Mesothelial cell of epicardium (in vitro differentiated cells): ENCODE measurements around the gene SBK1. TPM values are rescaled to one million over a fixed set of nuclear protein-coding genes. Genes with fewer than 3 reads are reported as not detected.

Experiments used
- DNase-seq, 2 experiments: peaks; one replicate each; pipeline ENCODE4 v3.0.0; 2021; ENCODE audit warnings: low spot score in 2 of 2; ENCODE audit not compliant: unreplicated experiment in 2 of 2
- H3K27ac Mint-ChIP-seq: 2 replicates; pipeline ENCODE4 v1.8.0; 2021; ENCODE audit warnings: mixed read lengths
- H3K27me3 Mint-ChIP-seq: 2 replicates; pipeline ENCODE4 v1.8.0; 2021; ENCODE audit warnings: low read depth, mixed read lengths
- H3K36me3 Mint-ChIP-seq: 2 replicates; pipeline ENCODE4 v1.8.0; 2021; ENCODE audit warnings: mixed read lengths
- H3K4me1 Mint-ChIP-seq: 2 replicates; pipeline ENCODE4 v1.8.0; 2021; ENCODE audit warnings: mixed read lengths
- H3K4me3 Mint-ChIP-seq: 2 replicates; pipeline ENCODE4 v1.8.0; 2021; ENCODE audit warnings: mild to moderate bottlenecking, moderate library complexity, mixed read lengths
- H3K9me3 Mint-ChIP-seq: 2 replicates; pipeline ENCODE4 v1.8.0; 2021; ENCODE audit warnings: mixed read lengths
- total RNA-seq: library from RNA; stranded (reverse); gene quantifications from 3 replicates; pipeline ENCODE4 v1.2.1, GENCODE V29; 2021
- TF ChIP-seq, protein P1 (sequence below): fragments of 200-600 bp; sonication (generic); IDR thresholded peaks from one replicate; pipeline ENCODE4 v1.5.0; 2021; ENCODE audit warnings: antibody characterized with exemption; ENCODE audit not compliant: unreplicated experiment

Gene SBK1
- total RNA-seq, 1 donor from 2014 or later, result 51.4 TPM

DNA sequence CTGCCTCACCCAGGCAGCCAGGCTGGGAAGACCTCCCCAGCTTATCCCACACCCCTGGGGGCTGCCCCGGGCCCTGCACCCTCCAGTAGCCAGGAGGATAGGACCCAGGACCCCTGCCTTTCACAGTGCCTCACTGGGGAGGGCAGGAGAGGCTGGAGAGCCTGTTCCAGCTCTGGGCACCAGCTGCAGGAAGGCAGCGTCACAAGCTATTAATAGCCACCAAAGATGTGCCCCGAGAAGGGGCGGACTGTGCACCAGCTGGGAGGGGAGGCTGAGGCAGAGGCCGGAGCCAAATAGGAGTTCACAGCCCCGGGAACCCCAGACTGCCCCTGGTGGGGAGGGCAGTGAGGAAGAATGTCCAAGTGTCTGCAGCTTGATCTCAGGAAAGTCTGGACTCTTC is 8.8 kb downstream of the SBK1 start:
- no peaks in the 10 kb centered on the region for H3K9me3 Mint-ChIP-seq
- no peak overlapping the region for H3K27ac Mint-ChIP-seq
- no peak overlapping the region for H3K4me3 Mint-ChIP-seq
- H3K27me3 Mint-ChIP-seq, result no peaks in the 10 kb centered on the region
- no peak for DNase-seq
- H3K4me1 Mint-ChIP-seq, result peaks cover 4% of the 10 kb centered on the region
- peaks cover 20% of the 10 kb centered on the region for H3K36me3 Mint-ChIP-seq
- TF ChIP-seq, protein P1, sequence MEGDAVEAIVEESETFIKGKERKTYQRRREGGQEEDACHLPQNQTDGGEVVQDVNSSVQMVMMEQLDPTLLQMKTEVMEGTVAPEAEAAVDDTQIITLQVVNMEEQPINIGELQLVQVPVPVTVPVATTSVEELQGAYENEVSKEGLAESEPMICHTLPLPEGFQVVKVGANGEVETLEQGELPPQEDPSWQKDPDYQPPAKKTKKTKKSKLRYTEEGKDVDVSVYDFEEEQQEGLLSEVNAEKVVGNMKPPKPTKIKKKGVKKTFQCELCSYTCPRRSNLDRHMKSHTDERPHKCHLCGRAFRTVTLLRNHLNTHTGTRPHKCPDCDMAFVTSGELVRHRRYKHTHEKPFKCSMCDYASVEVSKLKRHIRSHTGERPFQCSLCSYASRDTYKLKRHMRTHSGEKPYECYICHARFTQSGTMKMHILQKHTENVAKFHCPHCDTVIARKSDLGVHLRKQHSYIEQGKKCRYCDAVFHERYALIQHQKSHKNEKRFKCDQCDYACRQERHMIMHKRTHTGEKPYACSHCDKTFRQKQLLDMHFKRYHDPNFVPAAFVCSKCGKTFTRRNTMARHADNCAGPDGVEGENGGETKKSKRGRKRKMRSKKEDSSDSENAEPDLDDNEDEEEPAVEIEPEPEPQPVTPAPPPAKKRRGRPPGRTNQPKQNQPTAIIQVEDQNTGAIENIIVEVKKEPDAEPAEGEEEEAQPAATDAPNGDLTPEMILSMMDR, result no peak

DNA sequence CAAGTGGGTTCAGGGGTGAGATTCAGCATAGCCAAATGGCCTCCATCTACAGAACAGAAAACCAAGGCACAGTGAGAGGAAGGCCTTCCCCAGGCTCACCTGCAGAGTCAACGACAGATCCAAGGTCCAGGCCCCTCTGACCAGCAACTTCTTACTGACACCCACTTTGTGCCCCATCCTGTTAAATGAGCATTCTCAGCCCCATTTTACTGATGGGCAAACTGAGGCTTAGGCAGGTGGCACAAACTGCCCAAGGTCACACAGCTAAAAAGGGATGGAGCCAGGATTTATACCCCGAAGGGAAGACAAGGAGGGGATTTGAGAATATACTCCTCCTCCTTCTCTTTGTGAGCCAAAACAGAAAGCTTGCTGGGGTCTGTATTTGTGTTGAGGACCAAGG is 9.3 kb downstream of the SBK1 start:
- H3K9me3 Mint-ChIP-seq, result no peaks in the 10 kb centered on the region

DNA sequence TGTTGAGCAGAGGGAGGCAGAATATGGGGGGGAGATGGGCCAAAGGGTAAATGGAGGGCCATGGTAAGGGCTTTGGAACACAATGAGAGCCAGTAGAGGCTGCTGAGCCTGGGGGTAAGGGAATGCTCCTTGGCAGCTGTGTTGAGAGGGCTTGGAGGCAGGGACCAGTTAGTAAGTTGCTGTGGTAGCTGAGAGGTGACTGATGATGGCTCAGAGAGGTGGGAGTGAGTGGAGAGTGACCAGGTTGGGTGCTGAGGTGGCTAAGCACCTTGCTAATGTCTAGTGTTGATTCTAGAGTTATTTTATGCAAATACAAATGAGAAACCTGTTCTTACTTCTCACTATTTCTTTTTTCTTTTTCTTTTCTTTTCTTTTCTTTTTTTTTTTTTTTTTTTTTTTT is 10.8 kb downstream of the SBK1 start:
- TF ChIP-seq, protein P1, result no peak
- Mint-ChIP-seq H3K36me3 (peaks cover 21% of the 10 kb centered on the region), H3K27ac (peak overlapping the region; percentile 71), H3K4me3 (no peak overlapping the region), H3K27me3 (no peaks in the 10 kb centered on the region), H3K4me1 (no peaks in the 10 kb centered on the region), H3K9me3 (no peaks in the 10 kb centered on the region)
- no peak for DNase-seq

More for the DNA sequence above, 9.3 kb downstream of the SBK1 start:
- no peak overlapping the region for H3K27ac Mint-ChIP-seq
- H3K4me1 Mint-ChIP-seq, result peaks cover 2% of the 10 kb centered on the region
- TF ChIP-seq, protein P1, result no peak
- no peak for DNase-seq
- no peak overlapping the region for H3K4me3 Mint-ChIP-seq
- peaks cover 21% of the 10 kb centered on the region for H3K36me3 Mint-ChIP-seq
- H3K27me3 Mint-ChIP-seq, result no peaks in the 10 kb centered on the region

DNA sequence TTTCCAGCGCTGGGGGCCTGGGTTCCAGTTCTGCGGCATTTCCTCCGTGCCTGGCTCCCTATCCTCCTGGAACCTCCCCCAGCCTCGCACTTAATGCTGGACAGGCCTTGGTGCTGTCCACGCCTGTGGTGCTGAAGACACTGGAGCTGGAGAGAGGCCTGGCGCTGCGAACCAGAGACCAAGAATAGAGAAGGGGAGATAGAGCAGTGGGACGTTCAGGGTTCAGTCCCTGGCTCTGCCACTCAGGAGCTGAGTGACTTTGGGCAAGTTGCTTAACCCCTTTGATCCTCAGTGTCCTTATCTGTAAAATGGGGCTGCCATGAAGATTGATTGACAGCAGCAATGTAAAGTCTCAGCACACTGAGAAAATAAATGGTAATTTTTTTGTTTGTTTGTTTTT is 11.9 kb downstream of the SBK1 start:
- Mint-ChIP-seq H3K4me1 (no peaks in the 10 kb centered on the region), H3K4me3 (no peak overlapping the region), H3K9me3 (no peaks in the 10 kb centered on the region), H3K27ac (no peak overlapping the region), H3K27me3 (no peaks in the 10 kb centered on the region), H3K36me3 (peaks cover 27% of the 10 kb centered on the region)
- peak in 1 of 2 experiments; percentile 53 for DNase-seq
- TF ChIP-seq, protein P1, result no peak

DNA sequence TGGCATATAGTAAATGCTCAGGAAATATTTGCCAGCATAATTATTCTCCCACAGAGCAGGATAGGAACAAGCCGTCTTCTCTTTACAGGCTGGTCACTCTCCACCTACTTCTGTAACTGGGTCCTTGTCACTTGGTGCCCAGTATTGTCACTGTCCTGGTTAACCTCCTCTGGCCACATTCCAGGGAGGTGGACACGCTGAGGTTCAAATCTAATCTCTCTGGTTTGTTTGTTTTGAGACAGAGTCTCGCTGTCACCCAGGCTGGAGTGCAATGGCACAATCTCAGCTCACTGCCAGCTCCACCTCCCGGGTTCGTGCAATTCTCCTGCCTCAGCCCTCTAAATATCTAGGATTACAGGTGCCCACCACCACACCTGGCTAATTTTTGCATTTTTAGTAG is 15.6 kb downstream of the SBK1 start:
- H3K4me1 Mint-ChIP-seq, result no peaks in the 10 kb centered on the region
- no peak overlapping the region for H3K4me3 Mint-ChIP-seq
- no peak overlapping the region for H3K27ac Mint-ChIP-seq
- TF ChIP-seq, protein P1, result no peak
- DNase-seq, result no peak
- H3K36me3 Mint-ChIP-seq, result peaks cover 28% of the 10 kb centered on the region
- no peaks in the 10 kb centered on the region for H3K9me3 Mint-ChIP-seq
- H3K27me3 Mint-ChIP-seq, result no peaks in the 10 kb centered on the region
